Measurements from ENCODE around the gene EPHA7. TPM values are rescaled to one million over a fixed set of nuclear protein-coding genes. Genes with fewer than 3 reads are reported as not detected.

The EPHA7 gene
- total RNA-seq (not detected), total RNA-seq (0 to 0.22 (median 0) reads per million in 172 experiments)
- polyA plus RNA-seq (2013, experiment 1 of 2): not detected
- polyA plus RNA-seq (2013, experiment 2 of 2): 0.18 TPM

GRCh38 chr6:93419304-93420162, at the start of gene EPHA7:
TSS of gene EPHA7 (minus strand) at chr6:93419559. CDS start at chr6:93419341, 218 bp downstream.
- H3K27ac ChIP-seq (ENCODE audit: low read depth in 1 of 2, low read length in 2 of 2): no peak within 1 kb of the TSS
- H3K4me3 ChIP-seq (ENCODE audit: low read length): peak within 1 kb of the TSS; percentile 30
- peak in 3 of 14 experiments; percentile 7 to 28 (median 16) for DNase-seq
- Mint-ChIP-seq H3K4me3 (peak within 1 kb of the TSS; percentile 84), H3K4me1 (ENCODE audit: low read depth) (peaks cover 16% of the 10 kb centered on the region), H3K9me3 (no peaks in the 10 kb centered on the region), H3K36me3 (ENCODE audit: low read depth) (no peaks in the 10 kb centered on the region), H3K27ac (no peak within 1 kb of the TSS), H3K27me3 (peaks cover 63% of the 10 kb centered on the region)
- no peaks in the 10 kb centered on the region for H3K36me3 ChIP-seq (ENCODE audit: insufficient read depth, low read length)
- intact Hi-C loops (cut with DNase I, micrococcal nuclease): no loop called here
- ATAC-seq (ENCODE audit: poor library complexity): no peak
- peaks cover 0 to 29% of the 10 kb centered on the region in 2 experiments for H3K9me3 ChIP-seq (ENCODE audit: control insufficient read depth in 1 of 2, insufficient read depth in 1 of 2, low read length in 2 of 2)
- H3K4me1 ChIP-seq (ENCODE audit: insufficient read depth, low read length): peaks cover 15% of the 10 kb centered on the region
- TF ChIP-seq CTCF (IDR thresholded peaks at IDR 0.05): no peak
- POLR2A ChIA-PET: no interaction called here
- H3K27me3 ChIP-seq (ENCODE audit: control insufficient read depth in 1 of 2, insufficient read depth in 2 of 2, low read length in 2 of 2): peaks cover 34 to 64% of the 10 kb centered on the region in 2 experiments
- CTCF ChIA-PET: no interaction called here

- POLR2A ChIA-PET: no interaction called here
Measured at GRCh38 chr6:93468291-93468690, 48.9 kb upstream of the EPHA7 start.

GRCh38 chr6:93454533-93454932, 35.2 kb upstream of the EPHA7 start:
- no peak for TF ChIP-seq CTCF (IDR thresholded peaks at IDR 0.05)
- DNase-seq: no peak
- no peaks in the 10 kb centered on the region for H3K9me3 ChIP-seq (ENCODE audit: control insufficient read depth in 1 of 2, insufficient read depth in 1 of 2, low read length in 2 of 2)
- no peak overlapping the region for H3K4me3 ChIP-seq (ENCODE audit: low read length)
- no peaks in the 10 kb centered on the region for H3K36me3 Mint-ChIP-seq (ENCODE audit: low read depth)
- ATAC-seq (ENCODE audit: poor library complexity): no peak
- H3K27me3 ChIP-seq (ENCODE audit: control insufficient read depth in 1 of 2, insufficient read depth in 2 of 2, low read length in 2 of 2): no peaks in the 10 kb centered on the region
- H3K27me3 Mint-ChIP-seq: no peaks in the 10 kb centered on the region
- POLR2A ChIA-PET: no interaction called here
- no peaks in the 10 kb centered on the region for H3K36me3 ChIP-seq (ENCODE audit: insufficient read depth, low read length)
- no peak overlapping the region for H3K27ac Mint-ChIP-seq
- H3K27ac ChIP-seq (ENCODE audit: low read depth in 1 of 2, low read length in 2 of 2): no peak overlapping the region
- intact Hi-C loops (cut with DNase I, micrococcal nuclease): no loop called here
- CTCF ChIA-PET: no interaction called here
- no peaks in the 10 kb centered on the region for H3K4me1 Mint-ChIP-seq (ENCODE audit: low read depth)
- no peaks in the 10 kb centered on the region for H3K4me1 ChIP-seq (ENCODE audit: insufficient read depth, low read length)
- H3K9me3 Mint-ChIP-seq: no peaks in the 10 kb centered on the region
- H3K4me3 Mint-ChIP-seq: no peak overlapping the region

More at GRCh38 chr6:93468291-93468690, 48.9 kb upstream of the EPHA7 start:
- Mint-ChIP-seq H3K4me3 (no peak overlapping the region), H3K36me3 (ENCODE audit: low read depth) (no peaks in the 10 kb centered on the region), H3K27ac (no peak overlapping the region), H3K9me3 (peaks cover 2% of the 10 kb centered on the region), H3K27me3 (no peaks in the 10 kb centered on the region), H3K4me1 (ENCODE audit: low read depth) (no peaks in the 10 kb centered on the region)
- CTCF ChIA-PET: no interaction called here
- DNase-seq (no peak), ATAC-seq (ENCODE audit: poor library complexity) (no peak)
- Histone ChIP-seq H3K36me3 (ENCODE audit: insufficient read depth, low read length) (no peaks in the 10 kb centered on the region), H3K4me1 (ENCODE audit: insufficient read depth, low read length) (no peaks in the 10 kb centered on the region), H3K9me3 (ENCODE audit: control insufficient read depth in 1 of 2, insufficient read depth in 1 of 2, low read length in 2 of 2) (no peaks in the 10 kb centered on the region), H3K27ac (ENCODE audit: low read depth in 1 of 2, low read length in 2 of 2) (no peak overlapping the region), H3K4me3 (ENCODE audit: low read length) (no peak overlapping the region), H3K27me3 (ENCODE audit: control insufficient read depth in 1 of 2, insufficient read depth in 2 of 2, low read length in 2 of 2) (no peaks in the 10 kb centered on the region)
- TF ChIP-seq CTCF (IDR thresholded peaks at IDR 0.05): no peak
- intact Hi-C loops (cut with DNase I, micrococcal nuclease): no loop called here

All from CD4-positive, alpha-beta T cell (primary cell).